MM.1S (cell line): ENCODE measurements around the gene HS3ST4.

Experiments used
- CTCF ChIP-seq: fragments of 300-600 bp; sonication (generic); IDR thresholded peaks from 2 replicates; pipeline ENCODE4 v1.5.1; 2016; ENCODE audit warnings: antibody characterized with exemption, low read length, mixed read lengths
- EZH2phosphoT487 ChIP-seq: fragments of 300-600 bp; sonication (generic); IDR thresholded peaks from 2 replicates; pipeline ENCODE4 v1.6.1; 2018; ENCODE audit warnings: antibody characterized with exemption, low read length

DNA sequence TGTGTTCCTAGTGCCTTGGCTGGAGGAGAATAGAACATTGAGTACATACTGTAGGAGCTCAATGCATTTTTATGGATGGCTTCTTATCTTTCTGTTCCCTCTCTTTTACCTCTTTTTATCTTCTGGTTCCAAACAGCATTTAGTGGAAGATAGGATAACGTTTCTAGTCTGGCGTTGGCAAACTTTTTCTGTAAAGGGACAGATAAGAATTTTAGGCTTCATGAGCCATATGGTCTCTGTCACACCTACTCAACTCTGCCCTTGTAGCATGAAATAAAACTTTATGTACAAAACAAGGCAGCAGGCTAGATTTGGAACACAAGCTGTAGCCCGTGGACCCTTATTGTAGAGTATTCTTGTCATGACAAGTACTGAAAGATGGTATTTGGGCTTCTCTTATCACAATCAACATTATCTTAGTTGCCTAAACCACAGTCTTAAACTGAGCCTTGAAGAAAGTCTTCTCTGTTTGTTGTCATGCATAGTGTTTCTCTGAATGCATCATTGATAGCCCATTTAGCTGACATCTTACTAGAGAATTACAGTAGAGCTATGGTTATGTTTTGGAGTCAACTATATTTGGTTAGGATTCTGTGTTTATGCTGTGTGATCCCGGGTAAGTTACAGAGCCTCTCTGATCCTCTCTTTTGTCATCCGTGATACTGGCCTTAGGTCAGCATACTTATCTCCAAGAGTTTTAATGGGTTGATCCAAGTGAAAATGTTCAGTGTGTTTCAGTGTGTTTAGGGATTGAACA lies 80.2 kb downstream of the HS3ST4 start:
- TF ChIP-seq CTCF (no peak), EZH2phosphoT487 (no peak)
